ENCODE data around the gene HOXB1.

DNA sequence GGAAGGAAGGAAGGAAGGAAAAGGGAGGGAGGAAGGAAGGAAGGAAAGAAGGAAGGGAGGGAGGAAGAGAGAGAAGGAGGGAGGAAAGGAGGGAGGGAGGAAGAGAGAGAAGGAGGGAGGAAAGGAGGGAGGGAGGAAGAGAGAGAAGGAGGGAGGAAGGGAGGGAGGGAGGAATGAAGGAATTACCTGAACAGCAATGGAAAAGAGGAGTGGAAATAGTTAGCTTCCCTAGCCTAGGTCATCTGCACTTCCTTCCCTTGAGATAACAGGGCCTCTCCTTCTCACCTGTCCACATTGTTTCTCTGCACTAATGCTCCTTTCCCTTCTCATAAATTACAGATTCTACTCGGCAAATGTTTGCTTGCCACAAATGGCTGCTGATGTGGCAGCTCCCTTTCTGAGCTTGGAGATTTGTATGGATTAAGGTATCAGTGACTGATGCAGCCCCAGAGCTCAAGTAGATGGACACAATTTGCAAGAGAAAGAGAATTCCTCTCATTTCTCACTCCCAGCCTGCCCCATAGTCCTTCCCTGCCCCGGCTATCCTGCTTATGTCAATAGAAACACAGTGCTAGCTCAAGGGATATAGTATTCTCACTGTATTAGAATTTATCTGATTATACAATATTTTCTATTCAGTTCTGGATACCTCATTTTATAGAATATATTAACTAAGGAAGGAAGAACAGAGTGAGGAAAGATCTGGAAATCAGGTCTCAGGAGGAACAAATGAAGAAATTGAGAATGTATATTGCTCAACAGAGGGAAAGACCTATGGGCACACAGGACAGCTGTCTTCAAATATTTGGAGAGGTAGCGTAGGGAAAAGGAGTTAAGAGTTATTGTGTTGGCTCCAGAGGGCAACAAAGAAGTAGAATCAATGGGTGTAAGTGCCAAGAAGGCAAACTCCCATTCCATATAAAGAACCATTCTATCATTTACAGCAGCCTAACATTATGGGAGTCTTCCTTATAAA, 14.6 kb downstream of the HOXB1 start:
- TF ChIP-seq CTCF (IDR thresholded peaks at IDR 0.05; ENCODE audit: low read depth, low read length, missing input control) (no peak), EGR1 (IDR thresholded peaks at IDR 0.05; ENCODE audit: low read depth in 2 of 2) (no peak), ZBTB33 (IDR thresholded peaks at IDR 0.05) (no peak), MAX (IDR thresholded peaks at IDR 0.05) (no peak), YY1 (IDR thresholded peaks at IDR 0.05) (no peak), RXRA (IDR thresholded peaks at IDR 0.05) (no peak), RAD21 (IDR thresholded peaks at IDR 0.05) (no peak), GABPA (IDR thresholded peaks at IDR 0.05 in 1 of 2, conservative IDR thresholded peaks at IDR 0.05 in 1 of 2) (no peak), FOXA1 (IDR thresholded peaks at IDR 0.05) (no peak)
- TF ChIP-seq, protein P1, sequence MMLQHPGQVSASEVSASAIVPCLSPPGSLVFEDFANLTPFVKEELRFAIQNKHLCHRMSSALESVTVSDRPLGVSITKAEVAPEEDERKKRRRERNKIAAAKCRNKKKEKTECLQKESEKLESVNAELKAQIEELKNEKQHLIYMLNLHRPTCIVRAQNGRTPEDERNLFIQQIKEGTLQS (IDR thresholded peaks at IDR 0.05) = no peak
